ENCODE measurements around the gene CACNB1.

GRCh38 chr17:39231591-39232551 is 34.4 kb upstream of the CACNB1 start:
- TF ChIP-seq CTCF (IDR thresholded peaks at IDR 0.05; ENCODE audit: poor library complexity, severe bottlenecking) (no peak), TAF1 (IDR thresholded peaks at IDR 0.05; ENCODE audit: low read depth) (no peak), EZH2 (IDR thresholded peaks at IDR 0.05; ENCODE audit: borderline replicate concordance, insufficient read depth, low read length, poor library complexity, severe bottlenecking) (no peak), RAD21 (conservative IDR thresholded peaks at IDR 0.05) (no peak)
